ENCODE results near the gene SH3TC1.

Gene SH3TC1

DNA sequence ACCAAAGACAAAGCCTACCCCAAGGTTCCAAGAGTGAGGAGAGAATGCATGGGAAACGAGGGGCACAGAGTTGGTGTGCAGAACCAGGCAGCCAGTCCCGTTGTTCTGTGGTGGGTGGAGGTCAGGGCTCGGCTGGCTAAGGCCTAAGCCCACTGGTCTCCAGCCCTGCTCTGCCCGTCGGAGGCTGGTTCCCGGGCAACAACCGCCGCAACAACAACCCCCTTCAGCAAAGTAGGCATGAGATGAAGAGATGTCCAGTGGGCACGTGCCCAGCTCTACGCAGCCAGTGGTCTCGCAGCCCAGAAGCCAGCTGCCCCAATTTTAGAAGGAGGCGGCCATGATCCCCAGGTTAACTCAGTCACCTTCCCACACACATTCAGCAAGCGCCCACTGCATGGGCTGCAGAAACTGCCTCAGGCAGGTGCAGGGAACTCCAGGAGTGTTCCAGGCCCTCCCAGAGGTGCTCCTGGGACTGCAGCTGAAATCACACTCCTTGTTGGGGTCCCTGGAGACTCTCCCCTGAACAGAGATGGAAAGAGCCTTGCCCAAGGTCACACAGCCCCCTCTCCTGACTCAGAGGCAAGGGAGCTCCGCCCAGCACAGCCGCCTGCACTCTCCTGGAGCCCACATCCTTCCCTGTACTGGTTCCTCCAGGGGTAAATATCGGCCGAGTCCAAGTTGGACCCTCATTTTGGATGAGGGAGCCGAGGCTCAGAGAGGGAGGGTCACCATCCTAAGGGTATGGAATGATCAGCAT lies 45.1 kb downstream of the SH3TC1 start:
- no peak for DNase-seq (ENCODE audit: low spot score)

DNA sequence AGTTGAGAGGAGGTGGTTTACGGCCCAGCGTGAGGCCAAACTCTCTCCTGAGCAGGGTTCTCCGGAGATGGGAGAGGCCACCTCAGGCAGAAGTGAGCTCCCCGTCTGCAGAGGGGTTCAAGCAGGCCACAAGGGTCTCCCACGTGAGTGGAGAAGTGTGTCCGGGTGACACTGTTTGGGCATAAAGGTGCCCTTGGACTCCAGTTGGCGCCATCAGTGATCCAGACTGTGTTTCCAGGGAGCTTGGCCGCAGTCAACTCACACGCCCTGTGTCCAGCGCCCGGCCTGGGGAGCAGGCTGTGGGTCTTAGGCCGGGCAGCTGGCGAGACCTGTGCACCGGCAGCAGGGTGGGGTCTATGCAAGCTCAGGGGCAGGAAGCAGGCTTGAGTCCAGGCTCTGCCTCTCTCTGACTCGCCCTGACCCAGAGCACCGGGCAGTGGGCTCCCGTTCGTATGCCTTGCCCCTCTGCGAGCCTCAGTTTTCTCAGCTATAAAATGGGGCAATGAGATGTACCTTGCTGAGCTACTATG lies 45.9 kb downstream of the SH3TC1 start:
- DNase-seq (ENCODE audit: low spot score) = no peak

GRCh38 chr4:8245884-8246833 lies 47.1 kb downstream of the SH3TC1 start:
- no peak for DNase-seq (ENCODE audit: low spot score)

- no peak for DNase-seq (ENCODE audit: low spot score)
Observed at GRCh38 chr4:8247047-8247930, 48.2 kb downstream of the SH3TC1 start.

DNA sequence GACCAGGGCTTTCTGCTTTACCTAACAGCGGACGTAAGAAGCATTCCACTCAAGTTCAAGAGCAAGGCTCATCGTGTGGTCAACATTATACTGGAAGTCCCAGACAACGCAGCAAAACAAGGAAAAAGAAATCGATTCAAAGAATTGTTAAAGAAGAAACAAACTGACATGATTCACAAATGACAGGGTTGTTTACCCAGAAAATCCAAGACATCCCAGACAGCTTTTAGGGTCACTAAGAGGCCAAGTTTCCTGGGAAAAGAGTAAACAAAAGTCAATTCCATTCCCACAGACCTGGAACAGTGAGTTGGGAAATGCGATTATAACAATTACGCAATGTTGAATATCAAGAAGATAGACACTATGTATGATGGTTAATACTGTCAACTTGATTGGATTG lies 49.0 kb downstream of the SH3TC1 start:
- DNase-seq (ENCODE audit: low spot score) = no peak

DNA sequence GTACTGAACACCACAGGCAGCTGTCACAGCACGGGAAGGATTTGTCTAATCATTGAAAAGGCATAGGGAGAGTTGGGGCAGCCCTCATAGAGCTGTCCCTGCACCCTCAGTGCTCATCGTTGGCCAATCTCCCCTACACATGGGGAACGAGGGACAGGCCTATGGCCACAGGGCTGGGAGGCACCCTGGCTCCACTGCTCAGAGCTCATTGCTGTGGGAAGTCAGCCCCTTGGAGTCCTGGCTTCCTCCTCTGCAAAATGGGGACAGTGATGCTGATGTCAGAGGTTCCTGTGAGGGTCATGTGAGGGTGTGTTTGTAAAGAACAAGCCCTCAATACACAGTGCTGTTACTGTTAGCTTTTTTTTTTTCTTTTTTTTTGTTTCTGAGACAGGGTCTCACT lies 51.1 kb downstream of the SH3TC1 start:
- no peak for DNase-seq (ENCODE audit: low spot score)

DNA sequence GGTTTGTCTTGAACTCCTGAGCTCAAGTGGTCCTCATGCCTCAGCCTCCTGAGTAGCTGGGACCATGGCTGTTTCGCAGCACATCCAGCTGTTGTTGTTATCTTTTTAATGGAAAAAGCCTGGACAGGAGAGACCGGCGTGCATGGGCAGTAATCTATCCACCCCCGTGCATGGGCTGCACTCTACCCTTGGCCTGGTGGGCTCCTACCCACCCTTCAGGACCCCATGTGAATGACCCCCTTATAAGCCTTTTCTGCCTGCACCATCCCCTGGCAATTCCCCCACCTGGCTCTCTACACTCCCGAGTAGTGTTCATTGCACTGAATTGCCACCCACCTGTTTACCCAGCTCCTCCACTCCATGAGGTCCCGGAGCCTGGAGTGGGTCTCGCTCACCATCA lies 51.5 kb downstream of the SH3TC1 start:
- DNase-seq (ENCODE audit: low spot score) = no peak

- DNase-seq (ENCODE audit: low spot score) = no peak
Observed at GRCh38 chr4:8251110-8251883, 52.2 kb downstream of the SH3TC1 start.

DNA sequence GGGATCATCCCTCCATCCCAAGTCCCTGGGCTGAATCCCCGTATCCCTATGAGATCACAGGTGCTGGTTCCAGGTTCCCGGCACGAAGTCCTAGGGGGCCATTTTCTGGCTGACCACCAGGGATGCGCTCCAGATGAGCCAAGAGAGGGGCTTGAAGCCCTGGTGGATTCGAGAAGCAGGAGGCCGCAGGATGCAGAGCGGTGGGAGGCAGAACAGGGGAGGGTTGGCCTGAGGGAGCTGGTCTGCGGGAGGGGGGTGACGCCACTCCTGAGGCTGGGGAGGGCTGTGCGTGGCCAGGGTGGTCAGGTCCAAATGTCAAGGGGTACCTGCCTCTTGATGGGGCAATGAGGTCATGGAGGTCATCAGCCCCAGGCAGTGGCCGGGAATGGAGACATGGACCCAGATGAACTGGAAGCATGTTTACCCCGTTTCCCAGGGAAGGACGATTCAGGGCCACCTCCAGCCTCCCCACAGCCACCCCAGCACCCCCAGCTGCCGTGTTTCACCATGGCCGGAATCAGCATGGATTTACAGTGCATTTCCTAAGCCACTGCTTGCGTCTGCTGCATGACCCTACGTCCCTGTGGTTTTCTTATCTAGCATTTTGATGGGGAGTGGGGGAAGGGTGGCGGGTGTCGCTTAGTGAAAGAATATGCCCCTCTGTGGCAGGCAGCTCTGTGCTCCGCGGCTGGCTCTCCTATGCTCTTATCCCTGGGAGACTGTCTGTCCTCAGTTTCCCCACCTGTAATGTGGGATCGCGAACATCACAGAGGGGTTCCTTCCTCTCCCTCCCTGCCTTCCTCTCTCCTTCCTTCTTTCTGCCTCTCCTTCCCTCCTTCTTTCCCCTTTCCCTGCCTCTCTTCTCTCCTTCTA lies 53.4 kb downstream of the SH3TC1 start:
- DNase-seq (ENCODE audit: low spot score) = no peak

DNA sequence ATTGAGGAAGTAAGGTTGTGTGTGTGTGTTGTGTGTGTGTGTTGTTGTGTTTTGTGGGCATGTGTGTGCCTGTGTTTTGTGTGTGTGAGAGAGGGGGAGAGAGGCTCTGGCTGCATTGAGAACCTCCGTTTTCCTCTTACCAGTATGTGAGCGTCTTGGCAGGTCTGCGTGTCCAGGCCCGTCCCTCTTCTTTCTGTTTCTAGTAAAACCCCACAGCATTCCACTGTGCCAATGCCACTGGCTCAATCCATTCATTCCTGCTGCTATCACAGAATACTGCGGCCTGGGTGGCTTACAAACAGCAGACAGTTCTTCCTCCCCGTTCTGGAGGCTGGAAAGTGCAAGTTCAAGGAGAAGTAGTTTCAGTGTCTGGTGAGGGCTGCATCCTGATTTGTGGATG lies 55.0 kb downstream of the SH3TC1 start:
- DNase-seq (ENCODE audit: low spot score) = no peak

- DNase-seq (ENCODE audit: low spot score) = no peak
Observed at GRCh38 chr4:8255698-8256441, 56.8 kb downstream of the SH3TC1 start.

DNA sequence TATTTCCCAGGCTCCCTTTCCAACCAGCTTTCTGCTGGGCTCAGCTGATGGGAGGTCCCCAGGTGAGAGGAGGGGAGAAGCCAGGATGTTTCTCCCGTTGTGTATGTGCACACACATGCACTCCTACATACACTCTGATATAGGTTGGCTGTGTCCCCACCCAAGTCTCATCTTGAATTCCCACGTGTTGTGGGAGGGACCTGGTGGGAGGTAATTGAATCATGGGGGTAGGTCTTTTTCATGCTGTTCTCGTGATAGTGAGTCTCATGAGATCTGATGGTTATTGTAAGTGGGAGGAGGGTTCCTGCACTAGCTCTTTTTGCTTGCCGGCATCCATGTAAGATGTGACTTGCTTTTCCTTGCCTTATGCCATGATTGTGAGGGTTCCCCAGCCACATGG lies 58.8 kb downstream of the SH3TC1 start:
- DNase-seq (ENCODE audit: low spot score) = no peak

DNA sequence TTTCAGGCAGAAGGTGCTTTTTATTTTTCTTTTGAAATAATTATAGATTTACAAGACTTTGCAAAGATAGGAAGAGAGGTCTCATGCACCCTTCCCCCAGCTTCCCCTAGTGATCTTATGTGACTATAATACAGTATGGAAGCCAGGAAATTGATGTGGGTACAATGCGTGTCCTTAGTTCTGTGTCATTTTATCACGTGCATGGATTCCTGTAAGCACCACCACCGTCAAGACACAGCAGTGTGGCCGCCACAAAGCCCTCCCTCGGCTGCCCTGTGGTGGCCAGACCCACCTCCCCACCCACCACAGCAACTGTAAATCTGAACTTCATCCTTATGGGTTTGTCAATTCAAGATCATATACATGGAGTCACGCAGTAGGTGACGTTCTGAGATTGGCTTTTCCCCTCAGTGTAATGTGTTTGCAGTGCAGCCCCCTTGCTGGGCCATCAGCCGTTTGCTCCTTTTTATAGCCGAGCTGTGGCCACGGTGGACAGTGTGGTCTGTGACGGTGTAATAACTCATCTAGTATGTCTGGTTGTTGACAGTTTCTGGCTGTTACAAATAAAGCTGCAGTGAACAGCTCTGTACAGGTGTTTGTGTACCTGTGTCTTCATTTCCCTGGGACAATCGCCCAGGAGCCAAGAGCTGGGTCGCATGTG lies 59.6 kb downstream of the SH3TC1 start:
- no peak for DNase-seq (ENCODE audit: low spot score)

DNA sequence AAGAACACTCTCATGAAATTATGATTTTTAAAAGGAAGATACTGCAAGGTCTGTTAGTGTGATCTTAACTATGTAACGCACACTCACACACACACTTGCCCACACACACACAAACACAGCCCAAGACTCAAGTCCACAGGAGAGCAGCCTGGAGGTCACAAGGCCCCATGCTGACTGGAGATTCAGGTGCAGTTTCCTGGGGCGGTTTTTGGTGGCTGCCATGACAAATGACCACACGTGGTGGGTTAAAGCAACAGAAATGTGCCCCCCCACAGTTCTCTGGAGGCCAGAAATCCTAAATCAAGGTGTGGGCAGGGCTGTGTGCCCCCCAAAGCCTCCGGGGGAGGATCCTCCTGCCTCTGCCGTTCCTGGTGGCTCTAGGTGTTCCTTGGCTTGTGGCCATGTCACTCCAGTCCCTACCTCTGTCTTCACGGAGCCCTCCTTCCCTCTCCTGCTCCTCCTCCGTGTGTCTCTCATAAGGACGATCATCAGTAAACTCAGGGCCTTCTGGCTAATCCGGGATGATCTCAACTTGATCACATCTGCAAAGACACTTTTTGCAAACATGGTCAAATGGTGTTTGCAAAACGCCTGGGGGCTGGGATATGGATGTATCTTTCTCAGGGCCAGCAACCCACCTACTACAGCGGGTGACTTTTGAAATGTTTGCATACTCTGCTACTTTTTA lies 60.8 kb downstream of the SH3TC1 start:
- DNase-seq (ENCODE audit: low spot score) = no peak

- DNase-seq (ENCODE audit: low spot score) = no peak
Observed at GRCh38 chr4:8260656-8261111, 61.6 kb downstream of the SH3TC1 start.

GRCh38 chr4:8261851-8262535 lies 62.9 kb downstream of the SH3TC1 start:
- no peak for DNase-seq (ENCODE audit: low spot score)

- DNase-seq (ENCODE audit: low spot score) = no peak
Observed at GRCh38 chr4:8262637-8263322, 63.7 kb downstream of the SH3TC1 start.

All from hematopoietic multipotent progenitor cell treated with erythropoietin and hydrocortisone succinate and interleukin-3 and kit ligand, for 17 days (in vitro differentiated cells).